Measurements from ENCODE around the gene MASP2.

GRCh38 chr1:11052839-11053757 is 6.1 kb upstream of the MASP2 start:
- TF ChIP-seq POLR2A (IDR thresholded peaks at IDR 0.05; ENCODE audit: control extremely low read depth in 1 of 2, low read depth in 2 of 2, low read length in 2 of 2) (peak in 1 of 2 experiments; percentile 18; a peak in 2 of 3 replicates), ASH2L (IDR thresholded peaks at IDR 0.05; ENCODE audit: low read length) (no peak), POLR2AphosphoS5 (IDR thresholded peaks at IDR 0.05; ENCODE audit: low read depth, low read length) (peak; percentile 71; the same call in 1 of the 2 replicates), EZH2 (IDR thresholded peaks at IDR 0.05; ENCODE audit: low read depth, low read length, severe bottlenecking) (no peak), HDAC2 (IDR thresholded peaks at IDR 0.05; ENCODE audit: borderline replicate concordance in 1 of 2, low read depth in 2 of 2, low read length in 2 of 2) (no peak), GTF2F1 (IDR thresholded peaks at IDR 0.05; ENCODE audit: borderline replicate concordance, low read depth, low read length) (no peak), GABPA (IDR thresholded peaks at IDR 0.05; ENCODE audit: borderline replicate concordance, insufficient read depth, low read length) (no peak), RAD21 (IDR thresholded peaks at IDR 0.05 in 1 of 2, conservative IDR thresholded peaks at IDR 0.05 in 1 of 2; ENCODE audit: low read depth in 2 of 2, low read length in 2 of 2) (peak in 1 of 2 experiments; percentile 10; a peak in 1 of 4 replicates), HDAC6 (IDR thresholded peaks at IDR 0.05; ENCODE audit: low read depth, low read length) (no peak), EP300 (IDR thresholded peaks at IDR 0.05; ENCODE audit: borderline replicate concordance in 1 of 2, low read depth in 2 of 2, low read length in 2 of 2) (peak in 1 of 2 experiments; percentile 72; a peak in 1 of 3 replicates), MAFK (IDR thresholded peaks at IDR 0.05; ENCODE audit: low read depth, low read length) (no peak), YY1 (IDR thresholded peaks at IDR 0.05; ENCODE audit: low read depth, low read length) (no peak), SRF (IDR thresholded peaks at IDR 0.05; ENCODE audit: low read depth, low read length) (no peak)
- TF ChIP-seq, protein P1, sequence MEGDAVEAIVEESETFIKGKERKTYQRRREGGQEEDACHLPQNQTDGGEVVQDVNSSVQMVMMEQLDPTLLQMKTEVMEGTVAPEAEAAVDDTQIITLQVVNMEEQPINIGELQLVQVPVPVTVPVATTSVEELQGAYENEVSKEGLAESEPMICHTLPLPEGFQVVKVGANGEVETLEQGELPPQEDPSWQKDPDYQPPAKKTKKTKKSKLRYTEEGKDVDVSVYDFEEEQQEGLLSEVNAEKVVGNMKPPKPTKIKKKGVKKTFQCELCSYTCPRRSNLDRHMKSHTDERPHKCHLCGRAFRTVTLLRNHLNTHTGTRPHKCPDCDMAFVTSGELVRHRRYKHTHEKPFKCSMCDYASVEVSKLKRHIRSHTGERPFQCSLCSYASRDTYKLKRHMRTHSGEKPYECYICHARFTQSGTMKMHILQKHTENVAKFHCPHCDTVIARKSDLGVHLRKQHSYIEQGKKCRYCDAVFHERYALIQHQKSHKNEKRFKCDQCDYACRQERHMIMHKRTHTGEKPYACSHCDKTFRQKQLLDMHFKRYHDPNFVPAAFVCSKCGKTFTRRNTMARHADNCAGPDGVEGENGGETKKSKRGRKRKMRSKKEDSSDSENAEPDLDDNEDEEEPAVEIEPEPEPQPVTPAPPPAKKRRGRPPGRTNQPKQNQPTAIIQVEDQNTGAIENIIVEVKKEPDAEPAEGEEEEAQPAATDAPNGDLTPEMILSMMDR (IDR thresholded peaks at IDR 0.05; ENCODE audit: control extremely low read depth in 1 of 3, insufficient read depth in 1 of 3, low read depth in 1 of 3, low read length in 3 of 3), result peak in 1 of 3 experiments; percentile 13; a peak in 1 of 4 replicates
